DOHH2 (cell line): Measurements from ENCODE around the gene QTRT2.

Experiments used
- EZH2phosphoT487 ChIP-seq: fragments of 200-600 bp; sonication (generic); IDR thresholded peaks from 2 replicates; pipeline ENCODE4 v1.6.1; 2017; ENCODE audit warnings: borderline replicate concordance, mild to moderate bottlenecking, antibody characterized with exemption, low read length, moderate library complexity, mixed read lengths
- TF ChIP-seq, protein P1 (sequence below): fragments of 200-600 bp; sonication (generic); IDR thresholded peaks from one replicate; pipeline ENCODE4 v1.5.1; 2014; ENCODE audit warnings: antibody characterized with exemption, mild to moderate bottlenecking, low read depth, low read length; ENCODE audit not compliant: poor library complexity, severe bottlenecking

DNA sequence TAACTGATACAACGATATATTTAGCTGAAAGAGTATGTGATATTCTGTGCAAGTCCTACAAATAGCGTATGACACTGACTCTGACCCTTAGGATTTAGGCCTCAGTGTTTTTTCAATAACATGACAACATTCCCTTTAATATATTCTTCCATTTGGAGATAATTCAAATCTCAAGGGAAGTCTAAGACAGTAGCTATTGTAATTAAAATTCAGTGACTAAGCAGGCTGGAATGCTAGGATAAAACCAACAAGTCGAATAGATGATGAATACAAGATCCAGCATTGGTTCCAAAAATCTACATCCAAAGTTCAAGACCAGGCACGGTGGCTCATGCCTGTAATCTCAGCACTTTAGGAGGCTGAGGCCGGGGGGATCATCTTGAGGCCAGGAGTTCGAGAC, 56.2 kb downstream of the QTRT2 start:
- TF ChIP-seq, protein P1, sequence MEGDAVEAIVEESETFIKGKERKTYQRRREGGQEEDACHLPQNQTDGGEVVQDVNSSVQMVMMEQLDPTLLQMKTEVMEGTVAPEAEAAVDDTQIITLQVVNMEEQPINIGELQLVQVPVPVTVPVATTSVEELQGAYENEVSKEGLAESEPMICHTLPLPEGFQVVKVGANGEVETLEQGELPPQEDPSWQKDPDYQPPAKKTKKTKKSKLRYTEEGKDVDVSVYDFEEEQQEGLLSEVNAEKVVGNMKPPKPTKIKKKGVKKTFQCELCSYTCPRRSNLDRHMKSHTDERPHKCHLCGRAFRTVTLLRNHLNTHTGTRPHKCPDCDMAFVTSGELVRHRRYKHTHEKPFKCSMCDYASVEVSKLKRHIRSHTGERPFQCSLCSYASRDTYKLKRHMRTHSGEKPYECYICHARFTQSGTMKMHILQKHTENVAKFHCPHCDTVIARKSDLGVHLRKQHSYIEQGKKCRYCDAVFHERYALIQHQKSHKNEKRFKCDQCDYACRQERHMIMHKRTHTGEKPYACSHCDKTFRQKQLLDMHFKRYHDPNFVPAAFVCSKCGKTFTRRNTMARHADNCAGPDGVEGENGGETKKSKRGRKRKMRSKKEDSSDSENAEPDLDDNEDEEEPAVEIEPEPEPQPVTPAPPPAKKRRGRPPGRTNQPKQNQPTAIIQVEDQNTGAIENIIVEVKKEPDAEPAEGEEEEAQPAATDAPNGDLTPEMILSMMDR = no peak
- TF ChIP-seq EZH2phosphoT487 = no peak
